ENCODE results near the gene SLC25A11.

SLC25A11 gene

DNA sequence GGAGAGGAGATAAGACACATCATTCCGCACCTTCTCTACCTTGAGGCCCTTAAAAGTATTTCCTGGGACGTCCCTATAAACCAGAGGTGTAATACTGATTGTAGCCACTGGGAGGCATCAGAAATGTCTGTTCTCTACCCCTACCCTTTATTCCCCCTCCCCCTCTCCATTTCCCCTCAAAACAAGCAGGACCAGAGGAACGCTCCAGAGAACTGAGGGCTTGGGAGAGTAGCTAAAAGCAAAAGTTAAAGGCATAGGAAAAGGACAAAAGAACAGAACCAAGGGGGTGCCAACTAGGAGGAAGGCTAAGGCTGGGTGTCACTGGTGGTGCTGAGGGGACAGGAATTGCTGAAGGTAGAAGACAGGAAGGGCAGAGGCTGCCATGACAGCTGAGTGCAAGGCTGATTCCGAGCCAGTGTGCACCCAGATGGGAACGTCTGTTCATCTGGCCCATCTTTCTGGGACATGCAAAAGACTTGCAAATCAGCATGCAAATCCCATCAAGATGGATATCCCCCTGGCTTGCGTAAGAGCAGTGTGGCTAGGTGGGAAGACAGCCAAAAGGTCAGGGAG lies 40.9 kb upstream of the SLC25A11 start:
- DNase-seq (ENCODE audit: low read depth): no peak
- TF ChIP-seq, protein P1, sequence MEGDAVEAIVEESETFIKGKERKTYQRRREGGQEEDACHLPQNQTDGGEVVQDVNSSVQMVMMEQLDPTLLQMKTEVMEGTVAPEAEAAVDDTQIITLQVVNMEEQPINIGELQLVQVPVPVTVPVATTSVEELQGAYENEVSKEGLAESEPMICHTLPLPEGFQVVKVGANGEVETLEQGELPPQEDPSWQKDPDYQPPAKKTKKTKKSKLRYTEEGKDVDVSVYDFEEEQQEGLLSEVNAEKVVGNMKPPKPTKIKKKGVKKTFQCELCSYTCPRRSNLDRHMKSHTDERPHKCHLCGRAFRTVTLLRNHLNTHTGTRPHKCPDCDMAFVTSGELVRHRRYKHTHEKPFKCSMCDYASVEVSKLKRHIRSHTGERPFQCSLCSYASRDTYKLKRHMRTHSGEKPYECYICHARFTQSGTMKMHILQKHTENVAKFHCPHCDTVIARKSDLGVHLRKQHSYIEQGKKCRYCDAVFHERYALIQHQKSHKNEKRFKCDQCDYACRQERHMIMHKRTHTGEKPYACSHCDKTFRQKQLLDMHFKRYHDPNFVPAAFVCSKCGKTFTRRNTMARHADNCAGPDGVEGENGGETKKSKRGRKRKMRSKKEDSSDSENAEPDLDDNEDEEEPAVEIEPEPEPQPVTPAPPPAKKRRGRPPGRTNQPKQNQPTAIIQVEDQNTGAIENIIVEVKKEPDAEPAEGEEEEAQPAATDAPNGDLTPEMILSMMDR (IDR thresholded peaks at IDR 0.05; ENCODE audit: control insufficient read depth, insufficient read depth, low read depth, low read length, missing control alignments): peak; percentile 63
- H3K4me3 ChIP-seq (ENCODE audit: control insufficient read depth, low read depth, low read length): no peak overlapping the region

DNA sequence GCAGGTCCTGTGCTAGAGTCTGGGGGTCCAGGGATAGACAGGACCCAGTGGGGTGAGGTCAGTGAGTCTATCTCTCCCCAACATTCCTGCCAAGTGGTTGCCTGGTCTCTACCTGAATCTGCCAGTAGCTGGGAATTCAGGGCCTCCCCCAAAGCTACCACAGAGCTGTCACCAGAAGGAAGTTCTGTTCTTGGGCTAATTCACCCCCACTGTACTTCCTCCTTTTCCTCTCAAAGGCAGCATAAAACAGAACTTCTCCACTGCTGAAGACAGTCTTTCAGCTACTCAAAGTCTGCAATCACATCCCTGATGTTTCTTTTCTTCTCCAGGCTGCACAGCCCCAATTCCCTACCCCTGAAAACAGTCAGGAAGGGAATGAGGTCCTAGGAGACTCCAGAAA lies 38.9 kb upstream of the SLC25A11 start:
- TF ChIP-seq, protein P1 (IDR thresholded peaks at IDR 0.05; ENCODE audit: control insufficient read depth, insufficient read depth, low read depth, low read length, missing control alignments): no peak

DNA sequence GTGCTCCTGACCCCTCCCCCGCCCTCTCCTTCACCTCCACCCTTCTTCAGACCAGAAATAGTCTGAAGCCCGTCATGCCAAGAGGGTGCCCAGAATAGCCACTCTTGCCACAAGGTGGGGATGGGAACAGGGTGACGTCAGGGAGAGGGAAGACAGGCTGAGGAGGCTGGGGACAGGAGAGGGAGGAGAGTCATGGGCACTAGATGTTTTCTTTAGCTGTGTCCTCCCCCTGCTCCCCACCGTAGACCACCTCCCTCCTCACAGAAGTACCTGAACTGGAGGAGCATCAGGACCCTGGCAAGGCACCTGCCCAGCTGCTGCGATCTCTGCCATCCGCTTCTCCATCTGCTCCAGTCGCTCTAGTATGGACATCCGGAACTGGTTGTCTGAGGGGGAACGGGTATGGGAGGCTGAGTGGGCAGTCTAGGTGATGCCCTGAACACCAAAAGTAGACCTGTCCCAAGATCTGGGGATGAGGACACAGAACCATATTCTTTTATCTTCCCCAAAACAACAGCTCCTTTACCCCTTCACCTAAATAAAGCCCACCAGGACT lies 34.3 kb upstream of the SLC25A11 start:
- no peak for DNase-seq (ENCODE audit: low read depth)
- TF ChIP-seq, protein P1 (IDR thresholded peaks at IDR 0.05; ENCODE audit: control insufficient read depth, insufficient read depth, low read depth, low read length, missing control alignments): no peak
- no peak overlapping the region for H3K4me3 ChIP-seq (ENCODE audit: control insufficient read depth, low read depth, low read length)

More for the DNA sequence above, 38.9 kb upstream of the SLC25A11 start:
- H3K4me3 ChIP-seq (ENCODE audit: control insufficient read depth, low read depth, low read length): no peak overlapping the region
- no peak for DNase-seq (ENCODE audit: low read depth)

DNA sequence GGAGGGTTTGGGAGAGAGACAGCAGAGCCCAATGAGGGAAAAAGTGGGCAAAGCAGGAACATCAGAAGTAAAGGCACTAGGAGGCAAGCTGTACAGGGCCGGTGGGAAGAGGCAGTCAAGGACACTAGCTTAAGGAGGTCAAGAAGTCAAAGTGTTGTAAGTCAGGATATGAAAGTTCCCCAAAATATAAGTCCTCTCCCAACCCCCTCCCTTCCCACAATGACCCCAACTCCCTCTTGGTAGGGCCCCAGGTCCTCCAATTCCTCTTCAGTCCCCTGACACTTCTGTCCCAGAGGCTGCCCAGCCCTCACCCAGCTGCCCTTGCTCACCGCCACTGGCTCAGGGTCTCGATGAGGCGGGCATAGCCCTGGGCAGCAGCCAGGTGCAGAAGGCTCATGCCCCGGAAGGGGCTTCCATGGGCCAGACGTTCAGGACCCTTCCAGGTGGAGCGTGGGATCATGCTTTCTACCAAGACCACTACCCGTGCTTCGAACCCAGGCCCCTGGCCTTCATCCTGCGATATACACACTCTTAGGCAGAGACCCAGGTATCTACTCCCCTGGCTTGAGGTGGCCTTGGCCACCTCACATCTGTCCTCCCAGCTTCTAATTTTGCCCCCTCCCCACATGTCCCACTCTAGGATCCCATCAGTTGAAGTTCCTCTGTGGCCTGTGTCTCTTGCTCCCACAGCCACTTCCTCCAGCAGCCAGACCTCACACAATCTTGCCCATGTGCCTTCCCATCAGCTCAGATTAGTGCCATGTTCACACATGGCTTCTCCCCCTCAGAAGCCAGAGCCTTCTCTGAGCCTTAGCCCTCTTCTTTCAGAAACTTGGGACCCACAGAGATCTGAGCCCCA lies 33.6 kb upstream of the SLC25A11 start:
- no peak for DNase-seq (ENCODE audit: low read depth)
- TF ChIP-seq, protein P1 (IDR thresholded peaks at IDR 0.05; ENCODE audit: control insufficient read depth, insufficient read depth, low read depth, low read length, missing control alignments): no peak

DNA sequence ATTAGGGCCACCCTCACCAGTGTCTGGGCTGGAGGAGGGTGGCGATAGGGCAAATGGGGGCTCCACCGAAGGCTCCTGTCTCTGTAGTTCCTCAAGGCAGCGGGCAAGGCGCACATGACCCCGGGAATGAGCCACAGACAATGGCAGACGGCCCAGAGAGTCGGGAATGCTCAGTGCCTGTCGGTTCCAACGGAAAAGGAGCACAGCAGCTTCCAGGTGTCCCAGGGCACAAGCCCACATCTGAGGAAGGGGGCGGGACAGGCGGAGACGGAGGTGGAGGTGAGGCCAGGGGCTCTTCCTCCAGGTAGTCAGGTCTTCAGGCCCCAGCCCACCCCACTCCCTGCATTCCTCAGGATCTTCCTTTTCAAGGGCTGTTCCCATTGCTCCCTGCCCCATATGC lies 32.9 kb upstream of the SLC25A11 start:
- TF ChIP-seq, protein P1 (IDR thresholded peaks at IDR 0.05; ENCODE audit: control insufficient read depth, insufficient read depth, low read depth, low read length, missing control alignments): no peak
- no peak for DNase-seq (ENCODE audit: low read depth)

More for the DNA sequence above, 33.6 kb upstream of the SLC25A11 start:
- no peak overlapping the region for H3K4me3 ChIP-seq (ENCODE audit: control insufficient read depth, low read depth, low read length)

DNA sequence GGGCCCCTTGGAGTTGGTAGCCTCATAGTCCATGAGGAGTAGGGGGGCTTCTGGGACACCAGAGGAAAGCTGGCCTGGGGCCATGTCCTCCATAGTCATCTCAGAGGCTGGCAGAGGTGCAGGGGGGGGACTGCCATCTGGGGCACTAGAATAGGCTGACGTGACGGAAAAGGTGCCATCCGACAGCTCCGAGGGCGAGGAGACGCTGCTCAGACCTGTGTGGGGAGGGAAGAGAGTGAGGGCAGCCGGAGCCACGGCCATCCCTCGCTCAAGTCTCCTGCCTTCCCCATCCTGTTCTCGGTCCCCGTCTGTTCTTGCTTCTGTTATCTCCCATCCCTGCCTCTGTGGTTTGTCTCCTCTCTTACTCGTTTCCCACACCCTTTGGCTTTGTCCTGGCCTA lies 32.5 kb upstream of the SLC25A11 start:
- no peak overlapping the region for H3K4me3 ChIP-seq (ENCODE audit: control insufficient read depth, low read depth, low read length)
- DNase-seq (ENCODE audit: low read depth): no peak
- TF ChIP-seq, protein P1 (IDR thresholded peaks at IDR 0.05; ENCODE audit: control insufficient read depth, insufficient read depth, low read depth, low read length, missing control alignments): no peak

More for the DNA sequence above, 32.9 kb upstream of the SLC25A11 start:
- H3K4me3 ChIP-seq (ENCODE audit: control insufficient read depth, low read depth, low read length): no peak overlapping the region
